Measurements from ENCODE around the gene DUSP5.

The DUSP5 gene

DNA sequence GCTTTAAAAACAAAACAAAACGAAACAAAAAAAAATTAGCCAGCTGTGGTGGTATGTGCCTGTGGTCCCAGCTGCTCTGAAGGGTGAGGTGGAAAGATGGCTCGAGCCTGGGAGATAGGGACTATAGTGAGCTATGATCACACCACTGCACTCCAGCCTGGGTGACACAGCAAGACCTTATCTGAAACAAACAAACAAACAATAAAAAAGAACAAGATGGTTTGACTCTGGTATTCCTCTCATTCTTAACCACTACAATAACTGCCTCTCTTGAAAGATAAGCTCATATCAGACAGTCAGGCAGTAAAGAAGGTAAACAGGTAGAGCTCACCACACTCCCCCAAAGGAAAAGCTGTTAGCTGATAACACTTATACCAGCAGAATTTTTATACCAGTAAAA is 14.1 kb upstream of the DUSP5 start:
- DNase-seq: no peak

DNA sequence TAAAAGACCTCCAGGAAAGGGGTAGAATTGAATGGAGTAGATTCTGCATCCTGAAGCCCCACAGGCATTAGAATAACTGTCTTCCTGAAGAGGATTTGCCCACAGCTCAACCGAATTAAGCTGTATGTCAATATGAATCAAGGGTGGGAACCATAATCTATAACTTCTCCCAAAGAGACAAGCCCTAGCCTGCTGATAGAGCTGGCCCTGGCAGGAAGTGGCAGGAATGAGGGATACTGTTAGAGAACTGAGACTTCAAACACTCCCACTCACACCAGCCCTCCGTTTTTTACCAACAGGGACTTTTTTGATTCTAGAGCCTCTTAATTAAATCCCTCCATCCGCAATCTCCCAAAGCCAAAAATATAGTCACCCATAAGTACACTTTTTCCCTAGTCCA is 12.2 kb upstream of the DUSP5 start:
- DNase-seq: no peak

- DNase-seq: no peak
These were observed 10.9 kb upstream of the DUSP5 start for GRCh38 chr10:110486680-110487410.

- DNase-seq: no peak
These were observed 10.0 kb upstream of the DUSP5 start for GRCh38 chr10:110487411-110488331.

DNA sequence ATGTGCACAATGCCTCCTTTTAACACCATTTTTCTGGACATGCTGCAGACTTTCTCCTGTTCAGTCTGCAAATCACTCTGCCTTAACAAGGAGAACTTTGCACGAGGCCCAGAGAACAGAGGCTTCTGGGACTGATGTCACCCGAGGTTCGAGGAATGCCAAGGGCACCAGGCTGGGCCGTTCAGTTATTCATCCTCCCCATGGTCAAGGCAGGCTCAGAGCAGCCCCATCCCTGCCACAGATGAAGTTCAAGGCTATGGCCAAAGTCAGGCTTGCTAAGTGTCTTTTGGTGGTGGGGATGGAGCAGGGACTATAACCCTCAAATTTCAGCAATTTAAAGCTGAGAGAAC is 9.4 kb upstream of the DUSP5 start:
- DNase-seq: no peak

- DNase-seq: no peak
These were observed 8.8 kb upstream of the DUSP5 start for GRCh38 chr10:110488940-110489339.

GRCh38 chr10:110490640-110491039 is 7.1 kb upstream of the DUSP5 start:
- no peak for DNase-seq

DNA sequence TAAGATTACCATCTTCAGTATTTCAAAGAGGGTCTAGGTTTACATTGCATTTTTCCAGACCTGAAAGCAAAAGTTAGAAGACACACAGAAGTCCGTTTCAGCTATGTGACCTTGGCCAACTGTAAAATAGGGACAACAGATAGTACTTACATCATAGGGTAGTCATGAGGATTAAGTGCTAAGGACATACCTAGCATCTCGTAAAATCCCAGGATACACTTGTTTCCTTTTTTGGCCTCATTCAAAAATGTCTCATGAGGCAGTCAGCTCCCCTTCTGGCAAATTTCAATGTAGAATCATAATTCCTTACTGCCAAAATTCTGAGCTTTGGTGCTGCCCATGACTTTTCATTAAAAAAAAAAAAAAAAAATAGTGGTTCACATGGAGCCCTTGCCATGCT is 6.4 kb upstream of the DUSP5 start:
- no peak for DNase-seq

DNA sequence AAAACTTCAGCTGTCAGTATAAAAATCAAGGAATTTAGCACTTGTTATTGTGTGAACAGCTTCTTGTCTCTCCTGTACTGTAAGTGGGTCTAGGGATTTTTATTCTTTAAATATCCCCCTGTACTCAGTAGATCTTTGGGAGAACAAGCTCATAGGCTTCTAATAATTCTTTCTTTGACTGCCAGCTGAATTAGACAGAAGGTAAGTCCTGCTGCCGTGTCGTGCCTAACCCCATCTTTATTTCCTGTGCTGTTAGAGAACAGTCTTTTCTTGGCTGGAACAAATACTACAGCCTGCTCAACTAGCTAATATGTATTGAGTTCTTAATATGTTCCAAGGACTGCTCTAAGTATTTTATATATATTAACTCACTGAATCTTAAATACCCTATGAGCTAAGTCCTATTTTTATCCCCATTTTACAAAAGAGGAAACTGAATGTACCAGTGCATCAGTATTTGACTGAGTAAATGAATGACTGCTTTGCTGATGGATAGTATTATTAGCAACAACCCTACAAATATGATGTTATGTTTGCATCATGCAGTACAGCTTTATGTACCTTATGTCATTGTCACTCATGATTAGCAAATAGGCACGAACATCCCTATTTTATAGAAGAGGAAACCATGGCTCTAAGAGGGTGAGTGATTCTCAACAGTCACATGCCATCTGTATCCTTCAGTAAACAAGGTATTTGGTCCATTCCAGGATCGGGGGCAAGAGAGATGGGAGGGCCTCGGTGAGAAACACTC is 5.5 kb upstream of the DUSP5 start:
- DNase-seq: no peak

DNA sequence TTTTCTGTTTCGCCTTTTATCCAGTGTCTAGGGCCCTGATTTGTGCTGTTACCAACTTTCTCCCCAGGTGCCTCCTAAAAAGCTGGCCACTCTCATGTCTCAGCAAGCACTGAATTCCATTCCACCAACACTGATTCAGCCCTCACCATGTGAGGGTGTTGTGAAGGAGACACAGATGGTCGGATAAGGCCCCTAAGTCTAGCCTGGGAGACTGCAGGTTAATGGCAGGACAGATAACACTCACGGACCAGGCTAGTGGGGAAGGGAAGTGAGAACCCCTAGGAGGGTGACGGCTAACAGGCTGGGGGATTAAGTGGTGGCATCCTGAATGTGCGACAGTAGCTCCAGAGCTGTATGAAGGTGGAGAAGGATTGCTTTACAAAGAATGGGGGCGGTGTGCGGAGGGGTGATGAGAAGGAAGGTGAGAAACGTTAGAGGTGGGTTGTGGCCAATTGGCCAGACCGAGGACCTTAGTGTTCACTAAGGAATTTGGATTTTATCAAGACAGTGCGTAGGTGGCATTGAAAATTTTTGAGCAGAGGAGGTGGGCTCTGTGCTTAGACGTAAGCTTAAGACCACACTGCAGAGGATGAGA is 3.8 kb upstream of the DUSP5 start:
- no peak for DNase-seq

DNA sequence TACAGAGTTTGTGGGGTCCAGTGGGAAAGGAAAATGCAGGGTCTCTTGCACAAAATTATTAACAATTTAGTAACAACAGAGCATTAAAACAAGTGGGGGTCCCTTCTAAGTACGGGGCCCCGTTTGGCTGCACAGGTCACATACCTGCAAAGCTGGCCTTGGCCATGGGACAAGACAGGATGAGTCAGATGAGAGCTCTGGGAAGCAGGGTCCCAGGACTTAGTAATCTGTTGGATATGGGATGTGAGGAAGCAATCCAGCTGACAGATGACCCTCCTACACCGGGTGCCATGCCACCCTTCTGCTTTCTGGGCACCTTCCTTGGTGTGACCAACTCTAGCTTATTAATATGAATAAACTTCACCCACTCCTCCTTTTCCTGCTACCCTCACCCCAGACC is 3.2 kb upstream of the DUSP5 start:
- DNase-seq: no peak

DNA sequence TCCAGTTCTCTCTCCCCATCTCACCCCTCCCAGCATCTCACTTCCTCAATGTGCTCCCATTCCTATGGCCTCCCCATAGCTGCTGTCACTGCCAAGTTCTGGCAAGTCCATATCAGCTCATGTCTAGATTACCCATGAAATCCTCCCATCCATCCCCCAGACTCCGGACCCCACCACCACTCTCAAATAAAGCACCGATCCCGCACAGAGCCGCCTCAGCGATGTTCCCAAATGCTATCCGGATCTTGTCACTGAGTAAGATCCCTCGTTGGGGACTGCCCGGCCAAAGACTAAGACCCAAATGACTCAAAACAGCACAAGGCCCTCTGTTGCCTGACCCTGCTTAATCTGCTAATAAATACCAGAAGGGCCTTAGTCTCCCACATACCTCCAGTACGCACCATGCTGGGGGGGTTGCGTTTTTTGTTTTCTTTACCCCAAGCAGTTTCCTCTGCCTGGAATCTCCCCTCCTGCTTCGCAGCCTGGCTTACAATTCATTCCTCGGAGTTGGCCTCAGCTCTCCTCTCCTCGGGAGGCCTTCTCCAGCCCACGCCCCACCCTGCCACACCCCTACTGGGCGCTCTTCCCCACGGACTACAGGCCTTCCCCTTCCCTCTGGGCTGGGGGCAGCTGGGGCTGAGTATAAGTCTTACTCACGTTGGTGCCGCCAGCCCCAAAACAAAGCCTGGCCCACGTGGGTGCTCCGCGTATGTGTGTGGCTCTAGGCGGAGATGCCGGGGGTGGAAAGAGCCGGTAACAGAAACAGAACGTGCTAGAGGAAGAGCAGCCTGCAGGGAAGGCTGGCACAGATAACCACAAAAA is 1.8 kb upstream of the DUSP5 start:
- peak; percentile 44 for DNase-seq

DNA sequence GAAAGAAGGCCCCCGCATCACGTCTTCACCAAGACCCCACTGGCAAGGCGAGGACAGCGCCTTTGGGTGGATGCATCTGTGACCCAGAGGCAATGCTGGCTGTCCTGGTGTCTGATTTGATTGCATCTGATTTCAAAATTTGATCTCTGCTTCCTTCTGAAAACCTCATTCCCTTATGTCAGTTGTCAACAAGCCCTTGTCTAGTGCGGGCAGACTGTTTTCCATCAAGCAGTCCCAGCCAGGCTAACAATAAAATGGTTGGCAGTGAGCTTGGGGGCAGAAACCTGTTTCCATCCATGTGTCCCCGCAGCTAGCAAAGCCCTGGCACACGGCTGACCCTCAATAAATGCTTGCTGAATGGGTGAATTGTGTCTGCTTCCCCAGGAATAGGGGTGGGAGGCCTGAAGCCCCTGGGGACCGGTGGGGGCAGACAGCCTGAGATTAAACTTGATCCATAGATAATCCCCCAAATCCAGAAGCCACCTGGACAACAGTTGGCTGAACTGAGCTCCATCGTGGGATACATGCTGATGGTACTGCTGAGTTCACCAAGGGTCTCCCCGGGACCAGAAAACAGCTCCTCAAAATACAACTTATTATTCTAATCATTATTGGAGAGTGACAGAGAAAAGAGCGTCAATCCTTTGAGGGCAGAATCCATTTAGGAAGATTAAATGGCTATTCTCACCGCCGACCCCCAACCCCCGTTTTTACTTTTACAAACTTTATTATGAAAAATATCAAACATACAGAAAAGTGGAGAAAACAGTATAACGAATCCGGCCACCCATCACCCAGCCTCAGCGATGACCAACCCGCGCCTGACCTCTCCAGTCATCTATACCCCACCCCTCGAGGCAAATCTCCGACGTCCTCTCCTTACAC is 912 bp upstream of the DUSP5 start:
- no peak for DNase-seq

DNA sequence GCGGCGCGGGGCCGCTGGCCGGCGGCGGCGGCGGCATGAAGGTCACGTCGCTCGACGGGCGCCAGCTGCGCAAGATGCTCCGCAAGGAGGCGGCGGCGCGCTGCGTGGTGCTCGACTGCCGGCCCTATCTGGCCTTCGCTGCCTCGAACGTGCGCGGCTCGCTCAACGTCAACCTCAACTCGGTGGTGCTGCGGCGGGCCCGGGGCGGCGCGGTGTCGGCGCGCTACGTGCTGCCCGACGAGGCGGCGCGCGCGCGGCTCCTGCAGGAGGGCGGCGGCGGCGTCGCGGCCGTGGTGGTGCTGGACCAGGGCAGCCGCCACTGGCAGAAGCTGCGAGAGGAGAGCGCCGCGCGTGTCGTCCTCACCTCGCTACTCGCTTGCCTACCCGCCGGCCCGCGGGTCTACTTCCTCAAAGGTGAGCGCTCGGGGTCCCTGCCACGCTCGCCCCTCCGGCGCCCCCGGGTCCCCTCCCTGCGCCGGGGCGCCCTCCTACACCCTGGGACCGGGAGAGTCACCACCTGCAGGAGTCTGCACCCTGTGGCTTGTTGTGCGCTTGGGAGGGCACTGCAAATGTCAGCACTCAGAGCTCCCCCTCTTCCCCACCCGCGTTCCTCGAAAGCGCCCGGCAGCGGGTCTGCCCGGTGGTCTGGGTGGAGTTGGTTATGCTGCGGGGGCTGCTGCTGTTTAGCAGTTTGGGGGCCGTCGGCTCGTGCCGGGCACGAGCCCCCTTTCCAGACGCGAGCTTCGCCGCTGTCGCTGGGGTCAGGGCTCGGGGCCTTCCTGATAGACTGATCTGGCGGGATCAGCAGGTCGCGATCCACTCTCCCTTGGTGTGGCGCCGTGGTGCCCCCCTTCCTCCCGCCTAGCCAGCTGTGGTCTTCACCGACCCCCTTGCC is 627 bp downstream of the DUSP5 start:
- DNase-seq: peak; percentile 69

GRCh38 chr10:110498982-110499795 is 1.5 kb downstream of the DUSP5 start:
- peak; percentile 62 for DNase-seq

- DNase-seq: no peak
These were observed 2.2 kb downstream of the DUSP5 start for GRCh38 chr10:110499796-110500514.

- DNase-seq: no peak
These were observed 2.8 kb downstream of the DUSP5 start for GRCh38 chr10:110500515-110500905.

- peak; percentile 60 for DNase-seq
These were observed 3.6 kb downstream of the DUSP5 start for GRCh38 chr10:110501142-110501937.
